ACHN (cell line): ENCODE data around the gene WNT3A.
A peak's percentile ranks its signal among the peaks of the same experiment; 100 is the strongest.

ENCODE experiments used
- DNase-seq: peaks from one replicate; pipeline ENCODE4 v3.0.0-alpha.2; 2015
- in situ Hi-C: cut with HindIII; loops from 2 replicates; pipeline ENCODE4 v1.10.0; 2017; ENCODE audit warnings: low sequenced_read_pairs, low pct_ligation_motif_present, low pct_unique_long_range_greater_than_20kb

The WNT3A gene

DNA sequence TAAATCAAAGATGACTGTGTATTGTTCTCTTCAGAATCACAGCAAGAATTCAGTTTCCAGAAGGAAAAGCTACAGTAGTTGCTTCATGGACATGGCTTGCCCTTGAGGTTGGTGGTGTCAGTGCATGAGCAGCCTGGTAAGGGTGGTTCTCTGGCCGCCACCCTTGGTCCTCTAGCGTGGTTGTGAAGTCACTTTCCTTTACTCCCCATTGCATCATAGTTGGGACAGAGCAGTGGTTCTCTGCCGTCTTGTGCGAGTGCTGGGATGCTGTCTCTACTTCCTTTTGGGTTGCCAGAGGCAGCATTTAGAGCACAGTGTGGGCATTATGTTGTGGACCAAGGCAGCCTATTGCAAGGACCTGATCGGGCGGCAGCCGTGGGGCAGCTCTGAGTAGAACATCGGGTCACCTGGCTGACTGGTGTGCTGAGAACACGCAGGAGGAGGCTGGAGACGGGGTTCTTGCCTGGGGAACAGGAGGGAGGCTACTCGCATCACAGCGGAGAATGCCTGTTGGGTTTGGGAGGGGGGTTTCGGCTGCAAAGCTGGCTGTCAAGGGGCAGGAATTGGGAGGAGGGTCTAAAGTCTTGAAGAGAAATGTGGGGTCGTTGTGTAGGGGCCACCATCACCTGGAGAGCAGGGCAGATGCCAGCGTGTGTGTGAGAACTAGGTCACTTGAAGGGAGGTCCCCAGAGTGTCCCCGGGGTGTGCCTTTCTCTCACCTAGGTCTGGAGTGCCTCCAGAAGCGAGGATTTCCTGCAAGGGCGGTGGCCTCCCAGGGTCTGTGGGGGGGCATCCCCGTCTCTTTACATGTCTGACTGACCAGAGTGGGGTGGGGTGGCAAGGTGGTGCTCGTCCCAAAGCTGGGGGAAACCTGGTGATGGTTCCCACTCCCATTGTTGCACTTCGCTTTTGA lies 82.0 kb downstream of the WNT3A start:
- in situ Hi-C loops = no loop called here
- DNase-seq = no peak

DNA sequence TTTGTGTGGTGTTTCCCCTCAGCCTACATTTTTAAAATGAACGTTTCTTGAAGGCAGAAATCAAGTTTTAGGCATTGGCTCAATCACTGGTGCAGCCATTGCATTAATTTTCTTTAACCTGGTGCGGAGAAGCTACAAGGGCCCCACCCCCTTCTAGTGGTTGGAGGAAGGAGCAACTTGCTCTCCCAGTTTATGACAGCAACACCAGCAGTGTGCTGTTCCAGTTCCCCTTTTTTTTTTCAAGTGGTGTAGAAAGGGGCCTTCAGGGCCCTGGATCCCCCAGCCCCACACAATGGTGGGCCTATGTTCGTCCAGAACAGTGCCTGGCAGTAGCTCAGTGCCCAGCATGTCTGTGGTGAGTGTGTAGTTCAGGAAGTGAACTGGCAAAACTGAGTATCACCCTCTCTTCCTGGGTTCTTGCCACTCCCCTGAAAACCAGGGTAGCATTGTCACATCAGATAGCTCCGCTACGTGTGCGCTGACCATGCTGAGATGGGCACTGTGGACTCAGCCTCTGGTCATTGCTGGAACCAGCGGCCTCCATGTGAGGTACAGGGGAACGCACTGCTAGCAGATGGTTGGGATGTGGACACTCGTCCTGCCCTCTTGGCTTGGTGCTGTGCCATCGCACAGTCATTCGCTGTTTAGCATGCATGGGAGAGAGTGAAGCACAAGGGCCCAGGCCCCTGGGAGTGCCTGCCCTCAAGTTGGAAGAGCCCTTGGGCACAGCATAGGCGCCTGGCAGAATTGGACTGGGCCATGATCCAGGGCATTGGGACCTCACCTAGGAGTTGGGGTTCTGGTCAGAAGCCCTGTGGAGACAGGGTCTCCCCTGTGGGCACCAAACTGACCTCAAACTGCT lies 83.0 kb downstream of the WNT3A start:
- no peak for DNase-seq
- in situ Hi-C loops = no loop called here

DNA sequence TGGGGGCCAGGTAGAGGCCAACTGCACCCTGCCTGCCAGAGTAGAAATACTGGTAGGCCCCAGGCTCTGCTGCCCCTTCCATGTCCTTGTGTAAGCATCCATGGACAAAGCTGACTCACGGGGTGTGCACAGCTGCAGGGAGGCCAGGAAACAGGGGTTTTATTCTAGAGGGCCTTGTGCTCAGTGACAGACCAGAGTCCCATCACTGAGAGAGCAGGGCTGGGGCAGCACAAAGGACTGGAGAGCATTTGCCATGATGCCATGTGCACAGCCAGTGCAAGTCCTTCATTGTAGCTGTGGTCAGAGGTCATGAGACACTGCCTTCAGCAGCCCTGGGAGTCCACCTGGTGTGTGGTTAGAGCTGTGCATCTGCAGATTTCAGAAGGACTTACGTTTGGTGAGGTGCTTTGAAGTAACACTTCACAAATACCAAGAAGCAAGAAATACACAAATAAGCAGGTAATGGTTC lies 83.8 kb downstream of the WNT3A start:
- in situ Hi-C loops = no loop called here
- no peak for DNase-seq

DNA sequence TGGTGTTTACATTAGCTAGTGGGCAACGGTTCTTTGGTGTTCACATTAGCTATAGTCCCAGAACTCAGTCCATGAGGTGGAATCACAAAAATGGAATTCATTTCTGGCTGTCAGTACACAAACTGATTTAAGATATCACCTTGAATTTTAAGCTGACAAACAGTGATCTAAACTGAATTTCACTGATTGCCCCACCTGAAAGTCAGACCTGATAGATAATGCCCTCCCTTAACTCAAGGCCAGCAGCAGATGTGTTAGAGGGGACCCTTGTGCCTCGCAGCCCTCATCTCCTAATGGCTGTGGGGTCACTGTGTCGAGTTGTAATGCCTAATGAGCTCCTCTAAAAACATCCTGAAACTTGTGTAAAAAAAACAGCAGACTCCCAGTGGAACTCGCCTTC lies 84.3 kb downstream of the WNT3A start:
- in situ Hi-C loops = no loop called here
- no peak for DNase-seq

DNA sequence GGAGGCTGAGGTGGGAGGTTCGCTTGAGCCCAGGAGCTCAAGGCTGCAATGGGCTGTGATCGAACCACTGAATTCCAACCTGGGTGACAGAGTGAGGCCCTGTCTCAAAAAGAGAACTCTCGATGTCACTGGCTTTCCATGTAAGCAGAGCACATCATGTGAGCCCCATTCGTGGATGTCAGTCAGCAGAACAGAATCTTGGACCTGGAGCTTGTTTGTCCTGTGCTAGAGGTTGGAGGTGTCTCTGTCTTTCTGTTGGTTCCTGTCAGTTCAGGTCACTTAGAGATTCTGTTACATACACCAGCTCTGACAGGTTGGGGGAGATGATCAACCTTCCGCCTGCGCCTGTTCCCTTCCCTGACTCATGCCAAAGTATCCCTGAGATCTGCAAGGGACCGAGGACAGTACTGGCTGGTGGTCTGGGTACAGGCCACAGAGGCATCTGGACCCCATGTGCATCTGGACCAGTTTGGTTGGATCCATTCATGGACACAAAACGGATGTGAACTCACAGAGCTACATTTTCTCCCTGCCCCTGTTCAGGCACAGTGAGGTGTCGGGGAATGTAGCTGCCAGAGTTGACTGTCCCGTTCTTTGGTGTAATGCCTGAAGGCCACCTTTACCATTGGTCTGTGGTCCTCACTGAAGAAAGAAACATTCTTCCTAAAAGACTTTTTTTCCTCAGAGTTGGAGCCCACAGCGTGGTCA lies 85.7 kb downstream of the WNT3A start:
- in situ Hi-C loops = no loop called here
- no peak for DNase-seq

GRCh38 chr1:228093050-228093906 lies 86.5 kb downstream of the WNT3A start:
- DNase-seq = no peak
- in situ Hi-C loops = no loop called here

GRCh38 chr1:228094432-228095016 lies 87.7 kb downstream of the WNT3A start:
- in situ Hi-C loops = no loop called here

DNA sequence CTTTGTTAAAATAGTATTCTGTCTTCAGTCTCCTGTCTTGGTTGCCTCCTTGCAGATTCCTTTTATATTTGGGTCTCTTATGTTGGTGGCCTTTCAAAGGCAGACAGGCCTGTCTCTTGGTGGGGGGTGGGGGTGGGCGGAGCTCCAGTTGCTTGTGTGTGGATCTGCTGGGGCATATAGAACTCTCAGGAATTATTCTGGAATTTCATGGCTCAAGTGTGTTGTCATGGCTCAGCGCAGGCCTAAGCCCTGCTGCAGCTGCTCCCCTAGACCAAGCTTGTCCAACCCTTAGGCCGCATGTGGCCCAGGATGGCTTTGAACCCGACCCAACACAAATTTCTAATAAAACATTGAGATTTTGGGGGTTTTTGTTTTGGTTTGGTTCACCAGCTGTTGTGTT lies 88.4 kb downstream of the WNT3A start:
- in situ Hi-C loops = no loop called here
- DNase-seq = no peak

More at GRCh38 chr1:228094432-228095016, 87.7 kb downstream of the WNT3A start:
- DNase-seq = no peak

DNA sequence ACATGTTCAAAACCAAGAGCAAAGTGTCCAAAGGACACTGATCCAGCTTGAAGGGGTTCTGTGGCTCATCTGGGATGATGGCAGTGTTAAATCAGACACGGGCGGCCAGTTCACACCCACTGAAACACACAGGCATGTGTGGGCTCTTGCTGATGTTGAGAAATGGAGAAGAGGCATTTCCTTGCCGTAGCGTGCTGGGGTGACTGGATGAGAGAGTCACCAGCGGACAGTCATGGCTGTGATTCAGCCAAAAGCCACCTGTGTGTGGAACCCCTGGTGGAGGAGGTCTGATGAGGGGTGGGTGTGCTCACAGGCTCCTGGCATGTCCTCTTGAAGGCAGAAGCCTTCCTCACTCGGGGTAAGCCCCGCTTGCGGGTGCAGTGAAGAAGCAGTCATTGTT lies 89.1 kb downstream of the WNT3A start:
- in situ Hi-C loops = no loop called here
- no peak for DNase-seq

GRCh38 chr1:228096416-228097332 lies 89.9 kb downstream of the WNT3A start:
- in situ Hi-C loops = no loop called here
- no peak for DNase-seq

DNA sequence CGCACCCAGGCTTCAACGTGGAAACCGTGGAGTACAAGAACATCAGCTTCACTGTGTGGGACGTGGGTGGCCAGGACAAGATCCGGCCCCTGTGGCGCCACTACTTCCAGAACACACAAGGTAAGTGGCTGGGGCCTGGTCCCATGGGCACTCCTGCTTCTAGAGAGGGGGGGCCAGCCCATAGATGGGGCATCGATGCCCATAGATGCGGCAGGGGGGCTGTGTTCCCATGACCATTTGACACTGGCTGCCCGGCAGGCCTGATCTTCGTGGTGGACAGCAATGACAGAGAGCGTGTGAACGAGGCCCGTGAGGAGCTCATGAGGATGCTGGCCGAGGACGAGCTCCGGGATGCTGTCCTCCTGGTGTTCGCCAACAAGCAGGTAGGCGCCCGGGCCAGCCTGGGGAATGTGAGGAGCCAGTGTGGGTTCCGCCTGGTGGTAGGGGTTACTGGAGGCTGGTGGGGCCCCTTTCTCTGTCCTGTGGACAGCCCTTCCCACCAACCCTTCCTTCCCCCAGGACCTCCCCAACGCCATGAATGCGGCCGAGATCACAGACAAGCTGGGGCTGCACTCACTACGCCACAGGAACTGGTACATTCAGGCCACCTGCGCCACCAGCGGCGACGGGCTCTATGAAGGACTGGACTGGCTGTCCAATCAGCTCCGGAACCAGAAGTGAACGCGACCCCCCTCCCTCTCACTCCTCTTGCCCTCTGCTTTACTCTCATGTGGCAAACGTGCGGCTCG lies 90.7 kb downstream of the WNT3A start:
- DNase-seq = no peak

DNA sequence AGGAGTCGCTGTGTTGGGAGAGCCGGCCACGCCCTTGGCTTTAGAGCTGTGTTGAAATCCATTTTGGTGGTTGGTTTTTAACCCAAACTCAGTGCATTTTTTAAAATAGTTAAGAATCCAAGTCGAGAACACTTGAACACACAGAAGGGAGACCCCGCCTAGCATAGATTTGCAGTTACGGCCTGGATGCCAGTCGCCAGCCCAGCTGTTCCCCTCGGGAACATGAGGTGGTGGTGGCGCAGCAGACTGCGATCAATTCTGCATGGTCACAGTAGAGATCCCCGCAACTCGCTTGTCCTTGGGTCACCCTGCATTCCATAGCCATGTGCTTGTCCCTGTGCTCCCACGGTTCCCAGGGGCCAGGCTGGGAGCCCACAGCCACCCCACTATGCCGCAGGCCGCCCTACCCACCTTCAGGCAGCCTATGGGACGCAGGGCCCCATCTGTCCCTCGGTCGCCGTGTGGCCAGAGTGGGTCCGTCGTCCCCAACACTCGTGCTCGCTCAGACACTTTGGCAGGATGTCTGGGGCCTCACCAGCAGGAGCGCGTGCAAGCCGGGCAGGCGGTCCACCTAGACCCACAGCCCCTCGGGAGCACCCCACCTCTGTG lies 91.6 kb downstream of the WNT3A start:
- DNase-seq = no peak
- in situ Hi-C loops = no loop called here

More for the DNA sequence above, 90.7 kb downstream of the WNT3A start:
- in situ Hi-C loops = no loop called here

- in situ Hi-C loops = no loop called here
- no peak for DNase-seq
These were observed 92.5 kb downstream of the WNT3A start for GRCh38 chr1:228099331-228099732.

DNA sequence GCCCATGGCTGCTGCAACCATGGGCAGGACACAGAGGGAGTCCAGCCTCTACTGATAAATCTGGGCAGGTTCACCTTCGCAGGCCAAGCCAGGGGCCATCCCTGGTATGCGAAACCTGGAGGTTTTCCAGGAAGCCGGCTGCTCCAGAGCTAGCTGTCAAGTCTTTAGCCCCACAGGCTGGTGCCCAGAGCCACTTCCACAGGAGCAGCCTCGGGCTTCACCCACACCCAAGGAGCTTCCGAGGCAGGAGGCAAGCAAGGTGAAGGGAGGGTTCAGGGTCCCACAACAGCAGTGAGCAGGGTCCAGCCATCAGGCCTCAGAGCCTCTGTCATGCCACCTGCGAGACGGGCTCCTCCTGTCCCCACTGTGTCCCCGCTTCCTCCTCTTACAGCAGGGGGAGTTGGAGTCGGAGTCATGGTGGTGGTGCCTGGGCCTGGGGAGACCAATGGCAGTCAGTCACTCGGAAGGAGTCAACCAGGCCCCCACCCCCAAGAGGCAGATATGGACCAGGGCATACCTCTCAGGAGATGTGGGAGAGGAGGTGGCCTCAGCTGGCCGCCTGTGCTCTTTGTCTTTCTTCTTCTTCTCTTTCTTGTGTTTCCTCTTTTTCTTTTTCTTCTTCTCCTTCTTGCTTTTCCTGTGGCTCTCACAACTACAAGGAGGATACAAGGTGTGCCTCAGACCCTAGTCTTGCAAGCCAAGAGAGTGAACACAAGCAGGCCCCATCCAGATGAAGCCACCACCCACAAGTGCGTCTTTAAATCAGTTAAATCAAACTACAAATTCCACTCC lies 94.2 kb downstream of the WNT3A start:
- in situ Hi-C loops = no loop called here
- no peak for DNase-seq

GRCh38 chr1:228101614-228101993 lies 94.8 kb downstream of the WNT3A start:
- in situ Hi-C loops = no loop called here
- DNase-seq = peak; percentile 18
